GM18858 (cell line): Measurements from ENCODE around the gene ZBTB24.

Experiments
- ATAC-seq: cut with Tn5 transposase; IDR thresholded peaks from one replicate; pipeline ENCODE4 v1.9.1; 2021; ENCODE audit not compliant: unreplicated experiment

The ZBTB24 gene

GRCh38 chr6:109429496-109429895, 53.5 kb downstream of the ZBTB24 start:
- ATAC-seq, result no peak

- no peak for ATAC-seq
Observed at GRCh38 chr6:109428889-109429477, 54.0 kb downstream of the ZBTB24 start.

GRCh38 chr6:109424946-109425345, 58.1 kb downstream of the ZBTB24 start:
- ATAC-seq, result no peak

- no peak for ATAC-seq
Observed at GRCh38 chr6:109421184-109421583, 61.8 kb downstream of the ZBTB24 start.

- ATAC-seq, result no peak
Observed at GRCh38 chr6:109420751-109421150, 62.3 kb downstream of the ZBTB24 start.

- no peak for ATAC-seq
Observed at GRCh38 chr6:109417646-109418045, 65.4 kb downstream of the ZBTB24 start.
